ENCODE results near the gene FCHO2. TPM values are rescaled to one million over a fixed set of nuclear protein-coding genes. Genes with fewer than 3 reads are reported as not detected.

Gene FCHO2
- total RNA-seq (10 to 100 TPM; 47.7 to 57.5 TPM), polyA plus RNA-seq (10 to 100 TPM; 13.1 to 14.8 TPM)
- long read RNA-seq, donor 1, partial matches to known transcripts = 2 of 6 reads
- long read RNA-seq, donor 1, other reads (novel, unspliced or antisense) = 4 of 6 reads
- long read RNA-seq, donor 2, partial matches to known transcripts = 4 of 16 reads
- long read RNA-seq, donor 2, other reads (novel, unspliced or antisense) = 11 of 16 reads

GRCh38 chr5:72955768-72956323, at the start of gene FCHO2:
Gene FCHO2, plus strand, starts transcription at chr5:72956041. Its CDS starts 56 bp downstream, at chr5:72956097.
- H3K4me1 ChIP-seq (ENCODE audit: control insufficient read depth in 1 of 2, insufficient read depth in 2 of 2, low read length in 2 of 2) = peaks cover 0 to 4% of the 10 kb centered on the region in 2 donors
- peak; percentile 98 for ATAC-seq (ENCODE audit: low FRiP score)
- H3K4me3 ChIP-seq (ENCODE audit: low read length in 2 of 2) = peak within 1 kb of the TSS; percentile 44 to 69
- intact Hi-C loops (cut with DNase I) = loop anchor here in 1 of 2 donors (5.0 to 10.0 kb wide), 2 partner anchors 59 to 496 kb away; no protein-coding TSS in a partner anchor
- DNase-seq = peak; percentile 100
- no peaks in the 10 kb centered on the region for H3K27me3 ChIP-seq (ENCODE audit: control insufficient read depth in 1 of 2, insufficient read depth in 2 of 2, low read length in 1 of 2)
- 0 to 1% methylated on average over 58 to 64 of the region's 64 CpGs for WGBS, 2 donors
- no peaks in the 10 kb centered on the region for H3K36me3 ChIP-seq (ENCODE audit: control insufficient read depth in 1 of 2, insufficient read depth in 2 of 2, low read length in 1 of 2)
- no peaks in the 10 kb centered on the region for H3K9me3 ChIP-seq (ENCODE audit: control insufficient read depth, low read length)
- H3K27ac ChIP-seq (ENCODE audit: low read depth in 1 of 2, low read length in 2 of 2) = peak within 1 kb of the TSS; percentile 74 to 81

GRCh38 chr5:72906806-72907205, 49.0 kb upstream of the FCHO2 start:
- no peak for DNase-seq
- H3K27me3 ChIP-seq (ENCODE audit: control insufficient read depth in 1 of 2, insufficient read depth in 2 of 2, low read length in 1 of 2) = no peaks in the 10 kb centered on the region
- intact Hi-C loops (cut with DNase I) = no loop called here
- no peak overlapping the region for H3K27ac ChIP-seq (ENCODE audit: low read depth in 1 of 2, low read length in 2 of 2)
- H3K4me1 ChIP-seq (ENCODE audit: control insufficient read depth in 1 of 2, insufficient read depth in 2 of 2, low read length in 2 of 2) = no peaks in the 10 kb centered on the region
- no peak overlapping the region for H3K4me3 ChIP-seq (ENCODE audit: low read length in 2 of 2)
- H3K36me3 ChIP-seq (ENCODE audit: control insufficient read depth in 1 of 2, insufficient read depth in 2 of 2, low read length in 1 of 2) = peaks cover 2 to 12% of the 10 kb centered on the region in 2 donors
- H3K9me3 ChIP-seq (ENCODE audit: control insufficient read depth, low read length) = no peaks in the 10 kb centered on the region
- ATAC-seq (ENCODE audit: low FRiP score) = no peak

GRCh38 chr5:72908664-72909063, 47.2 kb upstream of the FCHO2 start:
- intact Hi-C loops (cut with DNase I) = no loop called here
- H3K27ac ChIP-seq (ENCODE audit: low read depth in 1 of 2, low read length in 2 of 2) = no peak overlapping the region
- H3K27me3 ChIP-seq (ENCODE audit: control insufficient read depth in 1 of 2, insufficient read depth in 2 of 2, low read length in 1 of 2) = no peaks in the 10 kb centered on the region
- H3K4me1 ChIP-seq (ENCODE audit: control insufficient read depth in 1 of 2, insufficient read depth in 2 of 2, low read length in 2 of 2) = no peaks in the 10 kb centered on the region
- 66 to 71% methylated on average over 6 of the region's 6 CpGs for WGBS, 2 donors
- no peak for DNase-seq
- H3K36me3 ChIP-seq (ENCODE audit: control insufficient read depth in 1 of 2, insufficient read depth in 2 of 2, low read length in 1 of 2) = peaks cover 2 to 12% of the 10 kb centered on the region in 2 donors
- no peak overlapping the region for H3K4me3 ChIP-seq (ENCODE audit: low read length in 2 of 2)
- no peaks in the 10 kb centered on the region for H3K9me3 ChIP-seq (ENCODE audit: control insufficient read depth, low read length)
- ATAC-seq (ENCODE audit: low FRiP score) = no peak

- 90 to 93% methylated on average over 1 of the region's 1 CpG for WGBS, 2 donors
- no peaks in the 10 kb centered on the region for H3K9me3 ChIP-seq (ENCODE audit: control insufficient read depth, low read length)
- H3K36me3 ChIP-seq (ENCODE audit: control insufficient read depth in 1 of 2, insufficient read depth in 2 of 2, low read length in 1 of 2) = no peaks in the 10 kb centered on the region
- no peaks in the 10 kb centered on the region for H3K4me1 ChIP-seq (ENCODE audit: control insufficient read depth in 1 of 2, insufficient read depth in 2 of 2, low read length in 2 of 2)
- no peaks in the 10 kb centered on the region for H3K27me3 ChIP-seq (ENCODE audit: control insufficient read depth in 1 of 2, insufficient read depth in 2 of 2, low read length in 1 of 2)
- no peak overlapping the region for H3K4me3 ChIP-seq (ENCODE audit: low read length in 2 of 2)
- H3K27ac ChIP-seq (ENCODE audit: low read depth in 1 of 2, low read length in 2 of 2) = no peak overlapping the region
- ATAC-seq (ENCODE audit: low FRiP score) = no peak
- intact Hi-C loops (cut with DNase I) = no loop called here
- DNase-seq = no peak
Observed at GRCh38 chr5:72917371-72917776, 38.5 kb upstream of the FCHO2 start.

- no peaks in the 10 kb centered on the region for H3K27me3 ChIP-seq (ENCODE audit: control insufficient read depth in 1 of 2, insufficient read depth in 2 of 2, low read length in 1 of 2)
- intact Hi-C loops (cut with DNase I) = no loop called here
- no peak overlapping the region for H3K4me3 ChIP-seq (ENCODE audit: low read length in 2 of 2)
- no peak overlapping the region for H3K27ac ChIP-seq (ENCODE audit: low read depth in 1 of 2, low read length in 2 of 2)
- H3K36me3 ChIP-seq (ENCODE audit: control insufficient read depth in 1 of 2, insufficient read depth in 2 of 2, low read length in 1 of 2) = no peaks in the 10 kb centered on the region
- WGBS, 2 donors = 12 to 13% methylated on average over 4 of the region's 4 CpGs
- DNase-seq = no peak
- no peak for ATAC-seq (ENCODE audit: low FRiP score)
- no peaks in the 10 kb centered on the region for H3K4me1 ChIP-seq (ENCODE audit: control insufficient read depth in 1 of 2, insufficient read depth in 2 of 2, low read length in 2 of 2)
- H3K9me3 ChIP-seq (ENCODE audit: control insufficient read depth, low read length) = no peaks in the 10 kb centered on the region
Observed at GRCh38 chr5:72920690-72921502, 34.9 kb upstream of the FCHO2 start.

- DNase-seq (no peak), ATAC-seq (ENCODE audit: low FRiP score) (no peak)
- intact Hi-C loops (cut with DNase I) = no loop called here
- Histone ChIP-seq H3K4me3 (ENCODE audit: low read length in 2 of 2) (no peak overlapping the region), H3K27ac (ENCODE audit: low read depth in 1 of 2, low read length in 2 of 2) (no peak overlapping the region), H3K27me3 (ENCODE audit: control insufficient read depth in 1 of 2, insufficient read depth in 2 of 2, low read length in 1 of 2) (no peaks in the 10 kb centered on the region), H3K9me3 (ENCODE audit: control insufficient read depth, low read length) (no peaks in the 10 kb centered on the region), H3K36me3 (ENCODE audit: control insufficient read depth in 1 of 2, insufficient read depth in 2 of 2, low read length in 1 of 2) (no peaks in the 10 kb centered on the region), H3K4me1 (ENCODE audit: control insufficient read depth in 1 of 2, insufficient read depth in 2 of 2, low read length in 2 of 2) (no peaks in the 10 kb centered on the region)
- WGBS, 2 donors = 82 to 83% methylated on average over 2 of the region's 2 CpGs
Observed at GRCh38 chr5:72921886-72922285, 34.0 kb upstream of the FCHO2 start.

GRCh38 chr5:72922422-72922821, 33.4 kb upstream of the FCHO2 start:
- H3K9me3 ChIP-seq (ENCODE audit: control insufficient read depth, low read length) = no peaks in the 10 kb centered on the region
- intact Hi-C loops (cut with DNase I) = no loop called here
- ATAC-seq (ENCODE audit: low FRiP score) (no peak), DNase-seq (no peak)
- H3K27me3 ChIP-seq (ENCODE audit: control insufficient read depth in 1 of 2, insufficient read depth in 2 of 2, low read length in 1 of 2) = no peaks in the 10 kb centered on the region
- no peak overlapping the region for H3K27ac ChIP-seq (ENCODE audit: low read depth in 1 of 2, low read length in 2 of 2)
- no peaks in the 10 kb centered on the region for H3K4me1 ChIP-seq (ENCODE audit: control insufficient read depth in 1 of 2, insufficient read depth in 2 of 2, low read length in 2 of 2)
- 70 to 79% methylated on average over 1 of the region's 1 CpG for WGBS, 2 donors
- H3K36me3 ChIP-seq (ENCODE audit: control insufficient read depth in 1 of 2, insufficient read depth in 2 of 2, low read length in 1 of 2) = no peaks in the 10 kb centered on the region
- H3K4me3 ChIP-seq (ENCODE audit: low read length in 2 of 2) = no peak overlapping the region

GRCh38 chr5:72925336-72926010, 30.4 kb upstream of the FCHO2 start:
- no peak overlapping the region for H3K27ac ChIP-seq (ENCODE audit: low read depth in 1 of 2, low read length in 2 of 2)
- no peaks in the 10 kb centered on the region for H3K27me3 ChIP-seq (ENCODE audit: control insufficient read depth in 1 of 2, insufficient read depth in 2 of 2, low read length in 1 of 2)
- DNase-seq (no peak), ATAC-seq (ENCODE audit: low FRiP score) (peak; percentile 22)
- 94 to 97% methylated on average over 33 of the region's 33 CpGs for WGBS, 2 donors
- intact Hi-C loops (cut with DNase I) = no loop called here
- no peaks in the 10 kb centered on the region for H3K9me3 ChIP-seq (ENCODE audit: control insufficient read depth, low read length)
- H3K36me3 ChIP-seq (ENCODE audit: control insufficient read depth in 1 of 2, insufficient read depth in 2 of 2, low read length in 1 of 2) = no peaks in the 10 kb centered on the region
- H3K4me3 ChIP-seq (ENCODE audit: low read length in 2 of 2) = no peak overlapping the region
- H3K4me1 ChIP-seq (ENCODE audit: control insufficient read depth in 1 of 2, insufficient read depth in 2 of 2, low read length in 2 of 2) = no peaks in the 10 kb centered on the region

Measured in aorta (tissue), 5 donors.